Measurements from ENCODE around the gene AMIGO2. TPM values are rescaled to one million over a fixed set of nuclear protein-coding genes. Genes with fewer than 3 reads are reported as not detected.

Gene AMIGO2
- total RNA-seq, 4 donors from 2014 or later = 1.5 to 3.4 (median 3.1) TPM

DNA sequence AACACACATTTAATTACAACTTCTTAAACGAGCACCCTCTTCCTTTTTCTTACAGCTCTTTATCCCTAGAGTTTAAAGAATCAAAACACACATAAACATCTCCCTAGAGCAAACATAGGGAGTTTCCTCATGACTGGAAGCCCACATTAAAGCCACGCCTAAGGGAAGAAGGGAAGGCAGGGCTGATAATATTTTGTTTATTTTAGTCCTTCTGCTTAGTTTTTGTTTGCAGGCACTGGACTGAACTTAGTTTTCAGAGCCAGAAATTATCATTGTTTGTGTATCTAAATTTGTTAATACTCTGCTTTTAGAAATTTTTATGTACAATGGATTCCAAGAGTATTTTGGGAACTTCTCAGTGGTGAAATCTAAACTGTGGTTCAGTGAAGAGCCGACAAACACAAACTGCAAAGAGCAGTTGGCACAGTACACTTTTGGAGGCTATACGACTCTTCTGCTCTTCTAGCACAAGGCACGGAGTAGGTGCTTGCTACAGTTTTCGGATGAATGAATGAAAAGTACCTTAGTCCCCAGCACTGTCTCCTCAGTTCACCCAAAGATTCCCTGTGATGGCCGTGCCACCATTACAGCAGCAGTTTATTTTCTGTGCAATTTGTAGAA lies 17.6 kb upstream of the AMIGO2 start:
- no peak overlapping the region for H3K4me3 ChIP-seq (ENCODE audit: low read depth, poor library complexity, severe bottlenecking)
- intact Hi-C loops (cut with DNase I; ENCODE audit: low total_unique reads) = no loop called here

DNA sequence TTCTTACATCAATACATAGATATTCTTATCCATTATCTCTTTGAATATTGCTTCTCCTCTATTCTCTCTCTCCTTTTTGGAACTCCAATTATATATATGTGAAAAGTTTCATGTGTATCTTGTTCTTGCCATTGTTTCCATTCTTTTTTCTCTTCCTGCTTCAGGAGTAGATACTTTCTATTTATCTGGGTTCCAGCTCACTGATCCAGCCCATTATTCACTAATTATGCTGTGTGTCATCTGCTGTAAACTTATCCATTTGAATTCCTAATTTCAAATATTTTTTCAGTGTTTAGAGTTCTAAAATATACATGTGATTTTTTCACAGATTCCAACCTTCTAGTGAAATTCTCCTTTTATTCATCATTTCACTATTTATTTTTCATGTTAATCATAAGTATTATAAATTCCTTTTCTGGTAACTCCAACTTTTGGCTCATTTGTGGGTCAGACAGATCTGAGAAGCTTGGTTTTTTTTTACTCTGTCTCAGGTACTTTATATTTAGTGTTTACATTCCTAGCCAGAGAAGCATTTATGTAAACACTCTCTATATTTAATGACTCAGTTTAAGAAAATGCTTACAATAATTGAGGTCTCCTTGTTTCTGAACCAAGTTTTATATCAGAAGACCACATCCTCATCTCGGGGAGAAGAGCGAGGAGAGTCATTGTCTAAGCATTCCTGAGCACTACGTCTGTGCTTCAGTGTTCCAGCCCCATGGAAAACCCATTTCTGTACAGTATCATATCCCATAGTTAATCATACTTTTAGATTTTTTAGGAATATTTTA lies 15.9 kb upstream of the AMIGO2 start:
- WGBS, 2 donors = 61 to 89% methylated on average over 3 of the region's 3 CpGs
- DNase-seq (ENCODE audit: low spot score in 2 of 2) = no peak
- TF ChIP-seq POLR2A (IDR thresholded peaks at IDR 0.05) = no peak
- TF ChIP-seq, protein P1, sequence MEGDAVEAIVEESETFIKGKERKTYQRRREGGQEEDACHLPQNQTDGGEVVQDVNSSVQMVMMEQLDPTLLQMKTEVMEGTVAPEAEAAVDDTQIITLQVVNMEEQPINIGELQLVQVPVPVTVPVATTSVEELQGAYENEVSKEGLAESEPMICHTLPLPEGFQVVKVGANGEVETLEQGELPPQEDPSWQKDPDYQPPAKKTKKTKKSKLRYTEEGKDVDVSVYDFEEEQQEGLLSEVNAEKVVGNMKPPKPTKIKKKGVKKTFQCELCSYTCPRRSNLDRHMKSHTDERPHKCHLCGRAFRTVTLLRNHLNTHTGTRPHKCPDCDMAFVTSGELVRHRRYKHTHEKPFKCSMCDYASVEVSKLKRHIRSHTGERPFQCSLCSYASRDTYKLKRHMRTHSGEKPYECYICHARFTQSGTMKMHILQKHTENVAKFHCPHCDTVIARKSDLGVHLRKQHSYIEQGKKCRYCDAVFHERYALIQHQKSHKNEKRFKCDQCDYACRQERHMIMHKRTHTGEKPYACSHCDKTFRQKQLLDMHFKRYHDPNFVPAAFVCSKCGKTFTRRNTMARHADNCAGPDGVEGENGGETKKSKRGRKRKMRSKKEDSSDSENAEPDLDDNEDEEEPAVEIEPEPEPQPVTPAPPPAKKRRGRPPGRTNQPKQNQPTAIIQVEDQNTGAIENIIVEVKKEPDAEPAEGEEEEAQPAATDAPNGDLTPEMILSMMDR (IDR thresholded peaks at IDR 0.05) = no peak
- intact Hi-C loops (cut with DNase I; ENCODE audit: low total_unique reads) = no loop called here
- no peak overlapping the region for H3K4me3 ChIP-seq (ENCODE audit: low read depth, poor library complexity, severe bottlenecking)

More for the DNA sequence above, 17.6 kb upstream of the AMIGO2 start:
- DNase-seq (ENCODE audit: low spot score in 2 of 2) = no peak
- no peak for TF ChIP-seq POLR2A (IDR thresholded peaks at IDR 0.05)
- TF ChIP-seq, protein P1 (IDR thresholded peaks at IDR 0.05) = no peak
- WGBS, 2 donors = 56 to 61% methylated on average over 7 of the region's 7 CpGs

DNA sequence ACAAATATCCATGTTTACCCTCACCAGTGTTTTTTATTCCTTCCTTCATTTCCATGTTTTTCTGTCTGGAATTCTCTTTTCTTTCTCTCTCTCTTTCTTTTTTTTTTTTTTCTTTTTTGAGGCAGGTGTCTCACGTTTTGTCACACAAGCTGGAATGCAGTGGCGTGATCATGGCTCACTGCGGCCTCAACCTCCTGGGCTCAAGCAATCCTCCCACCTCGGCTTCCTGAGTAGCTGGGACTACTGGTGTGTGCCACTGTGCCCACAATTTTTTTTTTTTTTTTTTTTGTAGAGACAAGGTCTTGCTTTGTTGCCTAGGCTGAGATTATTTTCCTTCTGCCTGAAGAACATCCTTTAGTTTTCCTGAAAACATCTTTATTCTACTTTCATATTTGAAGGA lies 15.0 kb upstream of the AMIGO2 start:
- 84 to 93% methylated on average over 4 of the region's 4 CpGs for WGBS, 2 donors
- TF ChIP-seq POLR2A (IDR thresholded peaks at IDR 0.05) = no peak
- TF ChIP-seq, protein P1 (IDR thresholded peaks at IDR 0.05) = no peak
- intact Hi-C loops (cut with DNase I; ENCODE audit: low total_unique reads) = no loop called here
- no peak for DNase-seq (ENCODE audit: low spot score in 2 of 2)
- no peak overlapping the region for H3K4me3 ChIP-seq (ENCODE audit: low read depth, poor library complexity, severe bottlenecking)

DNA sequence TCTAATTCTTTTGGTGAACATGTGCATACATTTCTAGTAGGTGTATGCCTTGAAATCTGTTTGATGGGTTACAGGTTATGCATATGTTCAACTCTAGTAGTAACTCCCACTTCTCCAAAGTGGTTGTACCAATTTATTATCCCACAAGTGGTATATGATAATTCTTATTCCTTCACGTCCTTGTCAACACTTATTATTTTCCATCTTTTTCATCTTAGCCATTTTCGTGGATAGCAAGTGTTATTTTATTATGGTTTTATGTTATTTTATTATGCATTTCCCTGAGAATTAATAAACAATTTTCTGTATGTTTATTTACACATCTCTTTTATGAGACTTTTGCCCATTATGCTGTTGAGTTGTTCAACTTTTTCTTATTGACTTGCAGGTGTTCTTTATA lies 11.2 kb upstream of the AMIGO2 start:
- intact Hi-C loops (cut with DNase I; ENCODE audit: low total_unique reads) = no loop called here
- no peak for TF ChIP-seq POLR2A (IDR thresholded peaks at IDR 0.05)
- TF ChIP-seq, protein P1 (IDR thresholded peaks at IDR 0.05) = no peak
- no peak for DNase-seq (ENCODE audit: low spot score in 2 of 2)
- 84 to 93% methylated on average over 2 of the region's 2 CpGs for WGBS, 2 donors
- H3K4me3 ChIP-seq (ENCODE audit: low read depth, poor library complexity, severe bottlenecking) = no peak overlapping the region

DNA sequence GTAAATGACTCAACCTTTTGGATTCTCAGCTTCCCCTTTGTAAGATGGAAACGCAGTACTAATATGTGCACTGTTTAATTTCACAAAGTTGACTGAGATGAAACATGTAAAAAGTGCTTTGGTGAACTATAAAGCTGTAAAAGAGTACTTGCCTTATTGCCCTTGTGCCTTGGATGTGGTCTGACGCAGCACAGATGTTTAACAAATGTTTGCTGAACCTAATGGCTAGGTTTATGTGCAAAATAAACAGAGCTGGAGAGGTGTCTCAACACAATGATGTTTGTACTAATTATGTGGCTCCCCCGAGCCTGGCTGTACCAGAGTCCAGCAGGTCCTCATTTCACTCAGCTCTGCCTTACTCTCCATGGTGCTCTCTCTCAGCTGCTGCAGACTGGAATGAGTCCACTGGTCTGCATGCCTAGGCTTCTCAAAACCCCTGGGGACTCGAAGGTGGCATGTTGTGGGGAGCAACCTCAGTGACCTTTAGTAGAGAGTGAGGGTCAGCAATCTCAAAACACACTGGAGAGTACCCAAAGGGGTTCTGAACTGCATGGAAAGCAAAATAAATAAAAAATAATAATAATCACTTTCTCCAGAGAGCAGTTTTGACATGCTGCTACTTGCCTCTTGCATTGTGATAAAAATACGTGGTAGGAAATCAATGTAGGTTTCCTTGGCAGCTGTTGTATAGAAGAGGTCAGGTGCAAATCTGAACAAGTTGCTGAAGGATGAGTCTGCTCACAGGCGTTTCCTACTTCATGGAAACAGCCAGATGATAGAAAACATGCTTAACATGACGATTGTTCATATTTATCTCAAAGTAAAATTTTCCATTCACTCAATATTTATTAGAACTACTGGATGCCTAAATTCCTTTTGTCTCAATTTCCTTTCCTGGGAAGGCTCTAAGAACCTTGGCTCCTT lies 8.5 kb upstream of the AMIGO2 start:
- TF ChIP-seq POLR2A (IDR thresholded peaks at IDR 0.05) = no peak
- WGBS, 2 donors = 35 to 45% methylated on average over 7 of the region's 7 CpGs
- no peak for DNase-seq (ENCODE audit: low spot score in 2 of 2)
- intact Hi-C loops (cut with DNase I; ENCODE audit: low total_unique reads) = no loop called here
- no peak overlapping the region for H3K4me3 ChIP-seq (ENCODE audit: low read depth, poor library complexity, severe bottlenecking)

Data from lower leg skin (tissue), 4 donors.